HCT116 (cell line): ENCODE data around the gene ZNF488. TPM values are rescaled to one million over a fixed set of nuclear protein-coding genes. Genes with fewer than 3 reads are reported as not detected.

Experiments used
- ATAC-seq: fragments of 200-7000 bp; cut with Tn5 transposase; 2 replicates; pipeline ENCODE4 v1.9.1; 2020; ENCODE audit warnings: mild to moderate bottlenecking, moderate library complexity
- BruUV-seq: library from RNA; stranded (reverse); fragments of 400-500 nt; replicated peaks from 2 replicates; lab custom pipeline; 2021; lab: Mats Ljungman, UMichigan
- CTCF ChIA-PET: fragments of 300-600 bp; sonication (Branson Sonifier 250); formaldehyde crosslinking; loops from one replicate; lab custom pipeline; 2021; ENCODE audit warnings: antibody characterized with exemption; lab: Charles Lee
- POLR2A ChIA-PET: fragments of 300-600, 350-600 bp; sonication (Branson Sonifier 250); formaldehyde crosslinking; loops from one replicate; lab custom pipeline; 2021; ENCODE audit warnings: antibody characterized with exemption; lab: Charles Lee
- RAD21 ChIA-PET, 2 experiments: fragments of 300-600 bp; sonication (Branson Sonifier 250); formaldehyde crosslinking; loops; one replicate each; lab custom pipeline; 2023; ENCODE audit warnings: low total read pairs in 2 of 2; ENCODE audit not compliant: uncharacterized antibody in 2 of 2, unreplicated experiment in 2 of 2, low non-redundant PET in 1 of 2; lab: Charles Lee
- DNase-seq: peaks from one replicate; pipeline ENCODE4 v3.0.0-alpha.2; 2010; ENCODE audit warnings: low read depth, low spot score
- H2AFZ ChIP-seq: fragments of 200-600 bp; shearing (Covaris generic), sonication (generic); 2 replicates; pipeline ENCODE4 v1.6.1; 2017; ENCODE audit warnings: low read depth, mixed run types, mixed read lengths, antibody characterized with exemption, low read length; ENCODE audit not compliant: poor library complexity, severe bottlenecking
- H3K27ac ChIP-seq: 2 replicates; pipeline ENCODE4 v1.5.1; 2012; ENCODE audit warnings: low read depth, low read length
- H3K27me3 ChIP-seq: fragments of 200-600 bp; sonication (generic); 2 replicates; pipeline ENCODE4 v1.6.1; 2016; ENCODE audit warnings: mixed run types, low read length, mixed read lengths; ENCODE audit not compliant: insufficient read depth
- H3K36me3 ChIP-seq, 2 experiments: fragments of 200-500 bp in 1 of 2; fragments of 200-600 bp in 1 of 2; sonication (Bioruptor generic) in 1 of 2; sonication (generic) in 1 of 2; 2 replicates each; pipeline versions ENCODE4 v1.5.1 to v1.6.1; 2014 to 2016; ENCODE audit warnings: low read length in 2 of 2, inconsistent platforms in 1 of 2, mixed read lengths in 1 of 2, mixed run types in 1 of 2; ENCODE audit not compliant: insufficient read depth in 2 of 2, control insufficient read depth in 1 of 2
- H3K4me1 ChIP-seq, 2 experiments: fragments of 200-600 bp in 1 of 2; sonication (generic) in 1 of 2; 2 replicates each; pipeline versions ENCODE4 v1.5.1 to v1.6.1; 2012 to 2017; ENCODE audit warnings: low read length in 2 of 2, inconsistent platforms in 1 of 2, mild to moderate bottlenecking in 1 of 2, mixed read lengths in 1 of 2, mixed run types in 1 of 2, moderate library complexity in 1 of 2; ENCODE audit not compliant: insufficient read depth in 2 of 2, control insufficient read depth in 1 of 2
- H3K4me2 ChIP-seq: fragments of 200-600 bp; sonication (generic); 2 replicates; pipeline ENCODE4 v1.6.1; 2017; ENCODE audit warnings: mixed run types, low read length, mixed read lengths
- H3K4me3 ChIP-seq, 2 experiments: fragments of 200-600 bp in 1 of 2; sonication (generic) in 1 of 2; replicated peaks in 1 of 2; 2 replicates each; pipeline ENCODE4 v1.5.1; 2011 to 2016; ENCODE audit warnings: low read length in 2 of 2, control low read depth in 1 of 2, low read depth in 1 of 2, mild to moderate bottlenecking in 1 of 2, mixed read lengths in 1 of 2, mixed run types in 1 of 2
- H3K79me2 ChIP-seq: fragments of 200-600 bp; sonication (generic); 2 replicates; pipeline ENCODE4 v1.6.1; 2017; ENCODE audit warnings: mild to moderate bottlenecking, mixed run types, low read length, moderate library complexity, mixed read lengths; ENCODE audit not compliant: insufficient read depth
- H3K9ac ChIP-seq: fragments of 200-600 bp; sonication (generic); 2 replicates; pipeline ENCODE4 v1.6.1; 2016; ENCODE audit warnings: low read length, mixed read lengths
- H3K9me2 ChIP-seq: fragments of 200-600 bp; sonication (generic), shearing (Covaris generic); 2 replicates; pipeline ENCODE4 v1.6.1; 2017; ENCODE audit warnings: mixed run types, mild to moderate bottlenecking, moderate library complexity; ENCODE audit not compliant: insufficient read depth
- H3K9me3 ChIP-seq, 2 experiments: fragments of 200-500 bp in 1 of 2; fragments of 200-600 bp in 1 of 2; sonication (Bioruptor generic) in 1 of 2; sonication (generic) in 1 of 2; 2 replicates each; pipeline ENCODE4 v1.6.1; 2014 to 2017; ENCODE audit warnings: low read length in 2 of 2, mixed read lengths in 2 of 2, inconsistent platforms in 1 of 2, low read depth in 1 of 2, mild to moderate bottlenecking in 1 of 2, mixed run types in 1 of 2, moderate library complexity in 1 of 2; ENCODE audit not compliant: control insufficient read depth in 1 of 2, insufficient read depth in 1 of 2
- H4K20me1 ChIP-seq: fragments of 200-600 bp; sonication (generic), shearing (Covaris generic); 2 replicates; pipeline ENCODE4 v1.6.1; 2017; ENCODE audit warnings: mixed run types, mild to moderate bottlenecking, moderate library complexity; ENCODE audit not compliant: insufficient read depth
- EGR1 ChIP-seq: IDR thresholded peaks from 2 replicates; pipeline ENCODE4 v1.6.1; 2012; ENCODE audit warnings: low read depth
- ELF1 ChIP-seq: IDR thresholded peaks from 2 replicates; pipeline ENCODE4 v1.6.1; 2012; ENCODE audit warnings: low read depth, borderline replicate concordance
- RAD21 ChIP-seq: IDR thresholded peaks from 2 replicates; pipeline ENCODE4 v1.6.1; 2012; ENCODE audit warnings: low read depth, mild to moderate bottlenecking
- SP1 ChIP-seq: IDR thresholded peaks from 2 replicates; pipeline ENCODE4 v1.6.1; 2012; ENCODE audit warnings: low read depth
- YY1 ChIP-seq: IDR thresholded peaks from 2 replicates; pipeline ENCODE4 v1.6.1; 2011; ENCODE audit warnings: low read length, low read depth, moderate library complexity, mild to moderate bottlenecking; ENCODE audit not compliant: insufficient replicate concordance; ENCODE audit errors: extremely low read depth
- intact Hi-C: fragments of 100-400 bp; cut with micrococcal nuclease; formaldehyde crosslinking; loops from 2 replicates; pipeline ENCODE4 v1.10.0; 2022
- total RNA-seq: library from RNA; stranded (reverse); gene quantifications from one replicate; pipeline ENCODE4 v1.2.1, GENCODE V29; 2021; ENCODE audit not compliant: unreplicated experiment
- TF ChIP-seq, protein P1 (sequence below), 3 experiments: fragments of 200-600 bp in 1 of 3; sonication (generic) in 1 of 3; IDR thresholded peaks in 2 of 3; conservative IDR thresholded peaks in 1 of 3; 2 replicates each; pipeline ENCODE4 v1.5.1; 2012 to 2017; ENCODE audit warnings: low read depth in 2 of 3, low read length in 2 of 3, antibody characterized with exemption in 1 of 3, borderline replicate concordance in 1 of 3, control low read depth in 1 of 3, mild to moderate bottlenecking in 1 of 3, mixed read lengths in 1 of 3, mixed run types in 1 of 3, moderate library complexity in 1 of 3; ENCODE audit not compliant: insufficient read depth in 1 of 3

ZNF488 gene
- total RNA-seq, 1 experiment from 2014 or later = 3.9 TPM

DNA sequence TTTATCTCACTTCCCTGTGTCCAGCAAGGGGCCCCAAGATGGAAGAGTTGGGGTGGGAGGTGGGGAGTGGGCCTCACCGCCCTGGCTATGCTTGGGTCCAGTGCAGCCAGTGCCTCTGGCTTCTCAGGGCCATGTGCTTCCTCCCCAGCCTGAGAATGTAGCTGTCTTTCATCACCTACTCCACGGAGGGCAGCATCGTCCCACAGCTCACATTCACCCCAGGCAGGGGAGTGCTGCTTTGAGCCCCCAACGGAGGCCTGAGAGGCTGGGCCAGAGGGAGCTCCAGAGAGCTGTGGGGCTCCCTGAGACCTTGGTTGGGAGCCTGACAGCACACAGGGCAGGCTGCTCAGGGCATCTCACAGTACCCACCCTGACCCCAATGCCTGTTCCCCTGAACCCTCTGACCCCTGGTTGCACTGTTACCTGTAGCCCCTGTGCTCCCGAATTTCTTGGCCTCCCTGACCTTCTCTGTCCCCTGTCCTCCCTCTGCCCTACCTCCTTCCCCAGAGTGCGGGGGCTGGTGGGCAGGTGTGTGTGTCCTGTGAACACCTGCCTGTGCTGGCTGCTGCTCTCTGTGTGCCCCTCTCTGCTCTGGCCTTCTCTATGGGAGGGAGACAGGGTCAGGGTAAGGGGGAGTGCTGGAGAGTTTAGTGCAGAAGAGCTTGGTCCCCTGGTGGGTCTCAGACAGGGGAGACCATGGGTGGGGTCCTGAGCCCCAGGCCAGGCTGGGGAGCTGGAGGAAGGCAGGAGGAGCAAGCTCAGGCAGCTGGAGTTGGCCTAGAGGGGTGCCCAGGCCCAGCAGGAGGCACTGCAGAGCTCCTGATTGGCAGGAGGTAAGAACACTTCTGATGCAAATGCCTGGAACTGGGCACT, 19.6 kb upstream of the ZNF488 start:
- CTCF ChIA-PET = interaction anchor here (0.6 to 2.2 kb wide), 6 partner anchors 9 to 42 kb away, joined by 3 to 7 read pairs (median 4); partner anchors contain the start of gene ZNF488
- Histone ChIP-seq H2AFZ (no peak overlapping the region), H3K79me2 (no peaks in the 10 kb centered on the region), H3K9me2 (no peaks in the 10 kb centered on the region), H3K4me1 (peaks cover 68 to 79% of the 10 kb centered on the region in 2 experiments), H3K27me3 (no peaks in the 10 kb centered on the region), H4K20me1 (no peaks in the 10 kb centered on the region), H3K9ac (peak overlapping the region; percentile 50), H3K36me3 (no peaks in the 10 kb centered on the region), H3K27ac (peak overlapping the region; percentile 89), H3K4me2 (peak overlapping the region; percentile 77), H3K9me3 (no peaks in the 10 kb centered on the region), H3K4me3 (peak overlapping the region in 1 of 2 experiments; percentile 39; a peak in 1 of 4 replicates)
- RAD21 ChIA-PET = no interaction called here
- ATAC-seq (peak; percentile 3; the same call in 1 of the 2 replicates), DNase-seq (no peak)
- POLR2A ChIA-PET = interaction anchor here (1.1 kb wide), 1 partner anchor 19 kb away, joined by 4 read pairs; the partner anchor contains the start of gene ZNF488
- intact Hi-C loops = no loop called here
- BruUV-seq = no TSS peak
- TF ChIP-seq YY1 = no peak
- TF ChIP-seq EGR1 = no peak
- TF ChIP-seq ELF1 = no peak
- TF ChIP-seq SP1 = no peak
- peak; percentile 27; the same call in 1 of the 2 replicates for TF ChIP-seq RAD21
- TF ChIP-seq, protein P1, sequence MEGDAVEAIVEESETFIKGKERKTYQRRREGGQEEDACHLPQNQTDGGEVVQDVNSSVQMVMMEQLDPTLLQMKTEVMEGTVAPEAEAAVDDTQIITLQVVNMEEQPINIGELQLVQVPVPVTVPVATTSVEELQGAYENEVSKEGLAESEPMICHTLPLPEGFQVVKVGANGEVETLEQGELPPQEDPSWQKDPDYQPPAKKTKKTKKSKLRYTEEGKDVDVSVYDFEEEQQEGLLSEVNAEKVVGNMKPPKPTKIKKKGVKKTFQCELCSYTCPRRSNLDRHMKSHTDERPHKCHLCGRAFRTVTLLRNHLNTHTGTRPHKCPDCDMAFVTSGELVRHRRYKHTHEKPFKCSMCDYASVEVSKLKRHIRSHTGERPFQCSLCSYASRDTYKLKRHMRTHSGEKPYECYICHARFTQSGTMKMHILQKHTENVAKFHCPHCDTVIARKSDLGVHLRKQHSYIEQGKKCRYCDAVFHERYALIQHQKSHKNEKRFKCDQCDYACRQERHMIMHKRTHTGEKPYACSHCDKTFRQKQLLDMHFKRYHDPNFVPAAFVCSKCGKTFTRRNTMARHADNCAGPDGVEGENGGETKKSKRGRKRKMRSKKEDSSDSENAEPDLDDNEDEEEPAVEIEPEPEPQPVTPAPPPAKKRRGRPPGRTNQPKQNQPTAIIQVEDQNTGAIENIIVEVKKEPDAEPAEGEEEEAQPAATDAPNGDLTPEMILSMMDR (IDR thresholded peaks at IDR 0.05 in 2 of 3, conservative IDR thresholded peaks at IDR 0.05 in 1 of 3; ENCODE audit: borderline replicate concordance in 1 of 3, insufficient read depth in 1 of 3, low read depth in 2 of 3, low read length in 2 of 3) = peak in 2 of 3 experiments; percentile 45 to 56; a peak in 4 of 6 replicates
